GM21723 (cell line): ENCODE results near the gene ASF1A.
"Not testable (repeated sequence)": the region's sequence is repeated elsewhere in the genome, so short reads cannot be mapped to it uniquely, and the experiment has no call there.

ENCODE experiments used
- ATAC-seq: cut with Tn5 transposase; IDR thresholded peaks from one replicate; pipeline ENCODE4 v1.9.1; 2021; ENCODE audit warnings: mild to moderate bottlenecking, moderate library complexity; ENCODE audit not compliant: unreplicated experiment

ASF1A gene

DNA sequence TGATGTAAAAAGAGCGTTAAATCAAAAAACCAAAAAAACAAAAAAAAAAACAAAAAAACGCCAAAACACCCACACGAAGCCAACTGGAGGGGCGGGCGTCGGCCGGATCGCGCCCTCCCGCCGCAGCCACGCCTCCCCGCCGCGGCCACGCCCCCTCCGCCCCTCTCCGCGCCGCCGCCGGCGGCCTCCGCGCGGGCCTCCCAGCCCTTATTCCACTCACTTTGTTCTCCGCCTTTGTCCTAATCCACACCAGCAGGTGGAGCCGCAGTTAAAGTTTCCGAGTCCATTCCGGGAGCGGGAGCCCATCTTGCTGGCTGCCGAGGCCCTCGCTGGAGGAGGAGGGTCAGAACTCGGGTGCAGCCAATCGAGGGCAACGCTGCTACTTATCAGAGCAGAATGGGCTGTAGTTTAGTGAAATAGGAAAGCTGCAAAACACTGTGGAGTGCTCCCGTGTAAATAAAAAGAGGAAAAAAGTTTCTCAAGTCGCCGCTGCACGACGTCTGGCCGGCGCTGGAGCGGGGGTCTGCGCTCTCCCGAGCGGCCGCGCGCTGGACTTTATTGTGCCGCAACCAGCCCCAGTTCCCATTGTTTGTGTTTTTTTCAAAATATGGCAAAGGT lies at the start of gene ASF1A:
Gene ASF1A, plus strand, starts transcription at position 346 of the 618 bp plus-strand sequence. Its CDS starts 262 bp downstream, at position 608.
- peak; percentile 64 for ATAC-seq

DNA sequence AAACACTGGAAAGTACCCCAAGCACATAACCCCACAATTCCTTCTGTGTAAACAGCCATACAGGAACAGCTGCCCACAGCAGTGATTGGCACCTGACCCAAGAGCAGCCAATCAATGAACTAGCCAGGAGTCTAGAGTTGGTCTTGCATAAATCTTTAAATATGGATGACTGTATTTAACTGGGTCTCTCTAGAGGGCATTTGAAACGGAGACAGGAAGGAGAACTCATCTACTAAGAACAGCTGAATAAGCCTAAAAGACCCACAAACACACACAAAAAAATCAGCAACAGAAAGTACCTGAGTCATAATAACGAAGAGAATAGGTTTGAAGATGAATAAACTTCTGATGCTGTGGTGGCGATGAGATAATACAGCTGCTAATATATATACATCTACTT lies 49.0 kb upstream of the ASF1A start:
- ATAC-seq, result peak; percentile 52

DNA sequence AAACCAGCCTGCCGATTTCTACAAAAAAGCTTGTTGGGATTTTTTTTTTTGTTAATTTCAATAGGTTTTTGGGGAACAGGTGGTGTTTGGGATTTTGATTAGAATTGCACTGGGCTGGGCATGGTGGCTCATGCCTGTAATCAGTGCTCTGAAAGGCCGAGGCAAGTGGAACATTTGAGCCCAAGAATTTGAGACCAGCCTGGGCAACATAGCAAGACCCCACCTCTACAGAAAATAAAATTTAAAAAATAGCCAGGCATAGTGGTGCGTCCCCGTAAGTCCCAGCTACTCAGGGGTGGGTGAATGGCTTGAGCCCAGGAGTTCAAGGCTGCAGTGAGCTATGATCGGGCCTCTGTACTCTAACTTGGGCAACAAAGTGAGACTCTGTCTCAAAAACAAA lies 40.5 kb upstream of the ASF1A start:
- ATAC-seq, result no peak

DNA sequence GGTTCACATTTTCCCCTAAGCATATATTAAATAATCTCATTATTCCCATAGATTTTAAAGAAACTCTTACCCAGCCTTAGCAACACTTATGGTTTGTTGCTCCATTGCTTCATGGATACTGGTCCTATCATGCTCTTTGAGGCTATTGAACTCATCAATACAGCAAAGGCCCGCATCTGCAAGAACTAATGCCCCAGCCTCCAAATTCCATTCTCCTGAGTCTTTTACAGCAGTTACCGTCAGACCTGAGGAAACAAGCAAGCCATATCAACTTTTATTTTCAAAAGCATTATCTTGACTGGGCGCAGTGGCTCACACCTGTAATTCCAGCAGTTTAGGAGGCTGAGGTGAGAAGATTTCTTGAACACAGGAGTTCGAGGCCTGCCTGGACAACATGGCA lies 37.7 kb upstream of the ASF1A start:
- no peak for ATAC-seq

DNA sequence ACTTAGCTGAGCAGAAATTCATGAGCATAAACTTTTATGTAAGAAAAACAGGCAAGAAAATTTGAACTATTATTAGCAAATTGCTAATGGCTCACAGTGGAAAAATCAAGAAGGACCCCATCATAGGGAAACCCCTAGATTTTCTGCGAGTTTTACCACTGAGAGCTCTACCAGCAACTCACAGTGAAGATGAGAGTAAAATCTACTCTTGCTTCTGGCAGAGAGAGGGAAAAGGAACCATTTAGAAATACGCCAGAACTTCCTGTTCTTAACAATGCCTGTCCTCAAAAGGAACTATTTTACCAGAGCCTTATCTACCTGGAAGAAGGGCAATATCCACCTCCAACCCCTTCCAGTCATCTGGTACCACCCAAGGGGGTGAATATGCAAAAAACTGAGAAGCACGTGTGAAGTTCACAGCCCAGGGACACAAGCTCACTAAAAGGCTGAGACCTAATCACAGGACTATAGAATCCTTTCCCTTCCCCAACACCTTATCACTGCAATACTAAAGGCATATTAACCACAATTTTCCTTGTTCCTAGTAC lies 34.4 kb upstream of the ASF1A start:
- peak; percentile 44 for ATAC-seq

DNA sequence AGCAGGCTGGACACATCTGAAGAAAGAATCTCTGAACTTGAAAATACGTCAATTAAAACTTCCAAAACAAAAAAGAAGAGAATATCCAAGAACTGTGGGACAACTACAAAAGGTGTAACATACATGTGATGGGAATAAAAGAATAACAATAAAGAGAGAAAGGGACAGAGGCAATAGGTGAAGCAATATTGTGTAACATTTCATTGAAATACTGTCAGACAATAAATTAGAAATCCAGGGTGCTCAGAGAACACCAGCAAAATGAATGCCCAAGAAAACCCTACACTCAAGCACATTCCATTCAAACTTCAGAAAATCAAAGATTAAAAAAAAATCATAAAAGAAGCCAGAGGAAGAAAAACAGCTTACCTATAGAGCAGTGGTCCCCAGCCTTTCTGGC lies 33.6 kb upstream of the ASF1A start:
- no peak for ATAC-seq

DNA sequence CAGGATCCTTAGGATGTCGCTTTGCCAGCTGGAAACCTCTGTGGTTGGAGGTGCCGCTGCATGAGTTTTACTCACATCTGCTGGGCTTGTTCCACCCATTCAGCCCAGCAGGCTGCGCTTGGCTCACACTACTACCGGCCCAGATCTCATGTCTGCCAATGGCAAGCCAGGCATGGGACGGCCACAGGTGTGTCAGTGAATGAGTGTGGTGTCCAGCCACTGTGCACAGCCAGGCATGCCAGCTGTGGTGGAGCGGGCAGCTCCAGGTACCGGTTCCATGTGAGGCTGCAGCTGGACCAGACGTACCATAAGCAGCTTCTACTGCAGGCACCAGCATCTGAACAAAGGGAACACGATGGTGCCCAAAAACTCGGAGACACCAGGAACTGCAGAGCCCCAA lies 33.1 kb upstream of the ASF1A start:
- no peak for ATAC-seq

DNA sequence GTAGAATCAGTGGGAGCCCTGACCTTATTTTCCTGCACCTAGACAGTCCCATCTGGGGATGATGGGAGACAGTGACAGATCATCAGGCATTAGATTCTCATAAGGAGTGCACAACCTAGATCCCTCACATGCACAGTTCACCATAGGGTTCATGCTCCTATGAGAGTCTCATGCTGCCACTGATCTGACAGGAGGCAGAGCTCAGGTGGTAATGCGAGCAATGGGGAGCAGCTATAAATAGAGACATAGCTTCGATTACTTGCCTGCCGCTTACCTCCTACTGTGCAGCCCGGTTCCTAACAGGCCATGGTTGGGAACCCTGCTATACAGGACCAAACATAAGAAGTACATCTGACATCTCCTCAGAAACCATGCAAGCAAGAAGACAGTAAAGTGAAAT lies 31.5 kb upstream of the ASF1A start:
- ATAC-seq, result no peak

DNA sequence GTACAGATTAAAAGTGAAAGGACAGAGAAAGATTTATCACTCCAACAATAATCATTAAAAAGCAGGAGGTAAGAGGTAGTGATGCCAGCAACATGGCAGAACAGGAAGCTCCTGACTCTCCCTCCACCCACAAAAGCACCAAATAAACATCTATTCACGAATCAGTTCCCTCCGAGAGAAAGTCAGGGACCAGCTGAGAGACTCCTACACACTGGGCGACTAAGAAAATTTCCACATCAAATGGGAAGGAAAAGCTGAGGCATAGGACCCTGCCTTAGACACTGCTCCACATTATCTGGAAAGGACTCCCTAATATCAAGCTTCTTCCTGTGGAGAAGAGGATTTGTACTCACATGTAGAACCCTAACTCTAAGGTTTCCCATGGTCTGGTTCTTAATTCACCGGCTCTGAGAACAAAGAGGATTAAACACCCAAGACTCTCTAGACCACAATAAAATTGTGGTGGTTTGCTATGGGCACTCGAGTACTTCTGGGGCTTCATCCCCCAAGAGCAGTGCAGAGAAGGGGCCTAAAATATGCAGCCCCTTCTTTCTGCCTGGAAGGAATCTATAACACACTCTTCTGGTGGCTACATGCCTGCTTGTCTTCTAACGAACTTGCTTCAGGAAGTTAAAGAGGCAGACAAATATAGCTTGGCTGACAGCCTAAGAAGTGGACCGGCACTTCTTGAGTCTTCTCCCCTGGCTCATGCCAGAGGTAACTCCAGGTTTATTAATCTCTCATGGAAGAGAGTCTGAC lies 29.4 kb upstream of the ASF1A start:
- peak; percentile 75 for ATAC-seq

DNA sequence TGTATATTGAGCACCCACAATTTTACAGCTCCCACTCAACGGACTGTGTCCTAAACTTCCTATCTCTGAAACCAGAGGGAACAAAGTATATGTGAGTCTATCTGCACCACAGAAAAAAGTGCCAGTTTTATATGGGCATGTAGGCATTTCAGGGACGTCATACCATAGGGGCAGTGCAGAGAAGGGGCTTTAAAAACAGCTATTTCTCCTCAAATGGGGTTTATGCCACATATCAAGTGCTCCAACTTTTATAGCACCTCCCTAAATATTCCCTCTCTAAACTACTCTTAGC lies 28.9 kb upstream of the ASF1A start:
- no peak for ATAC-seq

DNA sequence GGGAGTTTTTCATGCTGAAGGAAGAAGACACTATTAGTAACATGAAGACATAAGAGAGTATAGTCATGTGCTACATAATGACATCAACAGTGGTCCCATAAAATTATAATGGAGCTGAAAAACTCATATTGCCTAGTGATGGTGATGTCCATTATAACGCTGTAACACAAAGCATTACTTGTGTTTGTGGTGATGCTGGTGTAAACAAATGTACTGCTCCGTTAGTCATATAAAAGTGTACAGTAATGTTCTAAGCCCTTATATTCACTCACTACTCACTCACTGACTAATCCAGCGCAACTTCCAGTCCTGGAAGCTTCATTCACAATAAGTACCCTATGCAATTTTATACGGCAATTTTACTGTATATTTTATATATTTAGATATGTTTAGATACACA lies 26.8 kb upstream of the ASF1A start:
- ATAC-seq, result no peak

DNA sequence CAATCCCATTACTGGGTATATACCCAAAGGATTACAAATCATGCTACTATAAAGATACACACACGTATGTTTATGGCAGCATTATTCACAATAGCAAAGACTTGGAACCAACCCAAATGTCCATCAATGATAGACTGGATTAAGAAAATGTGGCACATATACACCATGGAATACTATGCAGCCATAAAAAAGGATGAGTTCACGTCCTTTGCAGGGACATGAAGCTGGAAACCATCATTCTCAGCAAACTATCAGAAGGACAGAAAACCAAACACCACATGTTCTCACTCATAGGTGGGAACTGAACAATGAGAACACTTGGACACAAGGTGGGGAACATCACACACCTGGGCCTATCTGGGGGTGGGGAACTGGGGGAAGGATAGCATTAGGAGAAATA lies 25.1 kb upstream of the ASF1A start:
- ATAC-seq, result not testable (repeated sequence)

DNA sequence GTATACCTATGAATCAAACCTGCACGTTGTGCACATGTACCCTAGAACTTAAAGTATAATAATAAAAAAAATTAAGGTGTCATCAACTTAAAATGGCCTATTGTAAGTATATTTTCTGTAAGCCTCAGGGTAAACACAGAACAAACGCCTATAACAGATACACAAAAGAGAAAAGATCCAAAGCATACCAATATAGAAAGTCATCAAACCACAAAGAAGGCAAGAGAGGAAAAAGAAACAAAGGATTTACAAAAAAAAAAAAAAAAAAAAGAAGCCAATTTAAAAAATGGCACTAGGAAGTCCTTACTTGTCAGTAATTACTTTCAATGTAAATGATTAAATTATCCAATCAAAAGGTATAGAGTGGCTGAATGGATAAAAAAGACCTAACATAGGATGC lies 24.6 kb upstream of the ASF1A start:
- ATAC-seq, result no peak

DNA sequence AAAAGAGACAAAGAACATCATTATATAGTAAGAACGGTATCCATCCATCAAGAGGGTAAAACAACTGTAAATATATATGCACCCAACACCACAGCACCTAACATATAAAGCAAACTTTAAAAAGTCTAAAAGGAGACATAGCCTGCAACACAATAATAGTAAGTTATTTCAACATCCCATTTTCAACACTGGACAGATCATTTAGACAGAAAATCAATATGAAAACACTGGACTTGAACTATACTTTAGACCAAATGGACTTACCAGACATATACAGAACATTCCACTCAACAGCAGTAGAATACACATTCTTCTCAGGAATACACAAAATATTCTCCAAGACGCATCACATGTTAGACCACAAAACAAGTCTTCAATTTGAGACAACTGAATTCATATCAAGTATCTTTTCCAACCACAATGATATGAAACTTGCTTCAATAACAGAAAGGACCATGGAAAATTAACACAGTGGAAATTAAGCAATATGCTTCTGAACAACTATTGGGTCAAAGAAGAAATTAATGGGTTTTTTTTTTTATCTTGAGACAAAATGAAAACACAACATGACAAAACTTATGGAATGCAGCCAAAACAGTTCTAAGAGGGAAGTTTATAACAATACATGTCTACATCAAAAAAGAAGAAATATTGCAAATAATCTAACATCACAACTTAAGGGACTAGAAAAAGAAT lies 23.9 kb upstream of the ASF1A start:
- ATAC-seq, result no peak

DNA sequence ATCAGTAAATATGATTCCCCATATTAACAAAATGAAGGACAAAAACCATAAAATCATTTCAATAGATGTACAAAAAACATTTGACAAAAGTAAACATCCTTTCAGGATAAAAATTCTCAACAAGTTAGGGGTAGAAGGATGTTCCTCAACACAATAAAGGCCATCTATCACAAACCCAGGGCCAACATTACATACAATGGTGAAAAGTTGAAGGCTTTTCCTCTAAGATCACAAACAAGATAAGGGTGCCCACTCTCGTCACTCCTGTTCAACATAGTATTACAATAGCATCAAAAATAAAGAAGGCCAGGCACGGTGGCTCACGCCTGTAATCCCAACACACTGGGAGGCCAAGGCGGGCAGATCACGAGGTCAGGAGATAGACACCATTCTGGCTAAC lies 22.6 kb upstream of the ASF1A start:
- no peak for ATAC-seq

DNA sequence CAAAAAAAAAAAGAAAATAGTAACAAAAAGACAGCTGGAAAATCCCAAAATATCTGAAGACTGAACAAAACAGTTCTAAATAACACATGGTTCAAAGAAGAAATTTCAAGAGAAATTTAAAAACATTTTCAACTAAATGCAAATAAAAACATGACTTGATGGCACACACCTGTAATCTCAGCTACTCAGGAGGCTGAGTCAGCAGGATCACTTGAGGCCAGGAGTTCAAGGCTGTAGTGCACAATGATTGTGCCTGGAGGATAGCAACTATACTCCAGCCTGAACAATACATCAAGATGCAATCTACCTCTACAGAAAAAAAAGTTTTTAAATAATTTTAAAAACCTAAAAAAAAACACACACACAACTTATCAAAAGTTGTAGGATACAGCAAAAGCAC lies 21.6 kb upstream of the ASF1A start:
- ATAC-seq, result no peak

DNA sequence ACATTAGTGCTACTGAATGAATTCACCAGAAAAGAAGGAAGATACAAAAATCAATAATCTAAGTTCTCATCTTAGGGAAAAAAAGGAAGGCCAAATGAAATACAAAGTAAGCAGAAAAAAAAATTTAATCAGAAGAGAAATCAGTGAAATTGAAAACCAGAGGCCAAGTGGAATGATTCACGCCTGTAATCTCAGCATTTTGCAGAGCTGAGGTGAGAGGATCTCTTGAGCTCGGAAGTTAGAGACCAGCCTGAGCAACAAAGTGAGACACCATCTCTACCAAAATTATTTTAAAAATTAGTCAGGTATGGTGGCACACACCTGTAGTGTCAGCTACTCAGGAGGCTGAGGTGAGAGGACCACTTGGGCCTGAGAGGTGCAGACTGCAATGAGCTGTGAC lies 21.2 kb upstream of the ASF1A start:
- no peak for ATAC-seq

DNA sequence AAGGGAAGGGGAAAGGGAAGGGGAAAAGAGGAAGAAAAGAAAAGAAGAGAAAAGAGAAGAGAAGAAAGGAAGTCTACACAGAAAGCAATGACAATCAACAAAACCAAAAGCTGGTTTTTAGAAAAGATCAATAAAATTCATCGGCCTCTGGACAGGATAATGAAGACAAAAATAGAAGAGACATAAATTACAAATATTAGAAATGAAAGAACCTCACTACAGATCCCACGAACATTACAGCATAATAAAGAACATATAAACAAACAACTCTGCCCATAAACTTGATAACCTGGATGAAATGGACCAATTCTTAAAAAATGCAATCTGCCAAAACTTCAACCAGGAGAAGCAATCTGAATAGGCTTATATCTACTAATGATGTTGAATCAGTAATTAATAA lies 20.7 kb upstream of the ASF1A start:
- no peak for ATAC-seq

DNA sequence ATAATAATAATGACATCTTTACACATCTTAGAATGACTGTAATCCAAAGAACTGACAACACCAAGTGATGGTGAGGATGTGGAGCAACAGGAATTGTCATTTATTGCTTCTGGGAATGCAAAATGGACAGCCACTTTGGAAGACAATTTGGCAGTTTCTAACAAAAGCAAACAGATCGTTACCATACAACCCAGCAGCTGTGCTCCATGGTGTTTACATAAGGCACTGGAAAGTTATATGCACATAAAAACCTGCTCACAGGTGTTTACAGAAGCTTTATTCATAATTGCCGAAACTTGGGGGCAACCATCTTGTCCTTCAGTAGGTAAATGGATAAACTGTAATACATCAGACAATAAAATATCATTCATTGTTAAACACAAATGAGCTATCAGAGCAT lies 18.3 kb upstream of the ASF1A start:
- no peak for ATAC-seq

DNA sequence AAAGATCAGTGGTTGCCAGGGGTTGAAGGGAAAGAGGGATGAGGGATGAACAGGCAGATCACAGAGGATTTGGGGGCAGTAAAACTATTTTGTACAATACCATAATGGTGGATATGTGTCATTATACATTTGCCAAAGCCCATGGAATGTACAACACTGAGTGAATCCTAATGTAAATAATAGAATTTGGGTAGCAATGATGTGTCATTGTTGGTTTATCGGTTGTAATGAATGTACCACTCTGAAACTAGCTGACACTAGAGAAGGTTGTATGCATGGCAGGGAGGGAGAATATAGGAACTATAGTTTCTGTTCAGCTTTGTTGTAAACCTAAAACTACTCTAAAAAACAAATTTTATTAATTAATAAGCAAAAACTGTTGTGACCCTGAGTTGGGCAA lies 17.8 kb upstream of the ASF1A start:
- ATAC-seq, result no peak

DNA sequence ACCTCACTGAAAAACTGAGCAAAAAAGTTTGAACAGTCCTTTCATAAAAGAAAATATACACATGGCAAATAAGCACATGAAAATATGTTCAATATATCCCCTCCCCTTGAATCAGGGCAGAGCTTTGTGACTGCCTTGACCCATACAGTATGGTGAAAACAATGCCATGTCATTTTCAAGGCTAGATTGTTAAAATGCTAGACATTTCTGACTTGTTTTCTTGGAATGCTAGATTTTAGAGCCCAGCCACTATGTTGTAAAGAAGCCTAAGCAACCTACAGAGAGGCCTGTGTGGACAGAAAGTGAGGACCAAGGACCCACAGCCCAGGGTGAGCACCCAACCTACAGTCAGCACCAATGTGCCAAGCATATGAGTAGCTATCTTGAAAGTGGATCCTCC lies 17.1 kb upstream of the ASF1A start:
- no peak for ATAC-seq

DNA sequence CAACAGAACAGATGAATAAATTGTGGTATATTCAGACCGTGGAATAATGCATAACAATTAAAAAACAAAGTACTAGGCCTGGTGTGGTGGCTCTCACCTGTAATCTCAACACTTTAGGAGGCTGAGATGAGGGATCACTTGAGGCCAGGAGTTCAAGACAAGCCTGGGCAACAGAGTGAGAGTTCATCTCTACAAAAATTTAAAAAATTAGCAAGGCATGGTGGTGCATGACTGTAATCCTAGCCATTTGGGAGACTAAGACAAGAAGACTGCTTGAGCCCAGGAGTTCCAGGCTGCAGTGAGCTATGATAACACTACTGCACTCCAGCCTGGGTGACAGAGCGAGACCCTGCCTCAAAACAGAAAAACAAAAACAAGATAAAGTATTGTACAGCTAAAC lies 16.1 kb upstream of the ASF1A start:
- ATAC-seq, result no peak
